Fibroblast of villous mesenchyme (primary cell): Measurements from ENCODE around the gene HSD3B2. TPM values are rescaled to one million over a fixed set of nuclear protein-coding genes. Genes with fewer than 3 reads are reported as not detected.

Experiments used
- DNase-seq: peaks from one replicate; pipeline ENCODE4 v3.0.0-alpha.2; 2010; ENCODE audit warnings: low read depth
- H3K4me3 ChIP-seq: 2 replicates; pipeline ENCODE4 v1.5.1; 2011; ENCODE audit warnings: low read depth, mild to moderate bottlenecking, low read length
- total RNA-seq: library from RNA; depleted of rRNA; stranded (reverse); fragments of >200 nt; gene quantifications from 2 replicates; pipeline ENCODE4 v1.2.3, GENCODE V29; 2012
- TF ChIP-seq, protein P1 (sequence below): IDR thresholded peaks from 2 replicates; pipeline ENCODE4 v1.5.1; 2012; ENCODE audit warnings: low read depth, mild to moderate bottlenecking, low read length; ENCODE audit not compliant: insufficient read depth

Gene HSD3B2
- total RNA-seq, 1 donor: not detected

DNA sequence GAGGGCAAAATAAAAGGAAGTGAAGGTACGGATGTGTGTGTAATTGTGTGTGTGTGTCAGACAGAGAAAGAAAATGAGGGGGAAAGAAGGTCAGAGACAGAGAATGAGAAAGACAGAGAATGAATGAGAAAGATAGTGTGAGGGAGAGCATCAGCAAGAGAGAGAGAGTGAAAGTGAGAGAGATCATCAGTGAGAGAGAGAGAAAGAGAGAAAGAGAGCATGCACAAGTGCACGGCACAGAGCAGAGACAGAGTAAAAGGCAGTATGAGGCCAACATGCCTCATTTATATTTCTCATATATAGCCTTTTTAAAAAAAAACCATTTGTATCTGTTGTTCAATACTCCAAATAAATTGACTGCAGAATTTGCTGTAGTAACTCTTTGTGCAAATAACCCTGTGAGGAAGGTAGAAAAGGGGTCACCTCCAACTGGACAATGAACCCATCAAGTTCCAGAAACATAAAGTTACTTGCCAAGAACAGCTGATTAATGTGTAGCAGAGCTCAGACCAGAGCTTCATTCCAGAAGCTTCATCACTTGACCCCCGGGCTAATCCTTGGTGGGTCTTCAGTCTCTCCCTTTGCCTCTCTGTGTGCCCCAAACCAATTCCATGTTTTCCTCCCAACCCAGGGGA is 1.2 kb downstream of the HSD3B2 start:
- TF ChIP-seq, protein P1, sequence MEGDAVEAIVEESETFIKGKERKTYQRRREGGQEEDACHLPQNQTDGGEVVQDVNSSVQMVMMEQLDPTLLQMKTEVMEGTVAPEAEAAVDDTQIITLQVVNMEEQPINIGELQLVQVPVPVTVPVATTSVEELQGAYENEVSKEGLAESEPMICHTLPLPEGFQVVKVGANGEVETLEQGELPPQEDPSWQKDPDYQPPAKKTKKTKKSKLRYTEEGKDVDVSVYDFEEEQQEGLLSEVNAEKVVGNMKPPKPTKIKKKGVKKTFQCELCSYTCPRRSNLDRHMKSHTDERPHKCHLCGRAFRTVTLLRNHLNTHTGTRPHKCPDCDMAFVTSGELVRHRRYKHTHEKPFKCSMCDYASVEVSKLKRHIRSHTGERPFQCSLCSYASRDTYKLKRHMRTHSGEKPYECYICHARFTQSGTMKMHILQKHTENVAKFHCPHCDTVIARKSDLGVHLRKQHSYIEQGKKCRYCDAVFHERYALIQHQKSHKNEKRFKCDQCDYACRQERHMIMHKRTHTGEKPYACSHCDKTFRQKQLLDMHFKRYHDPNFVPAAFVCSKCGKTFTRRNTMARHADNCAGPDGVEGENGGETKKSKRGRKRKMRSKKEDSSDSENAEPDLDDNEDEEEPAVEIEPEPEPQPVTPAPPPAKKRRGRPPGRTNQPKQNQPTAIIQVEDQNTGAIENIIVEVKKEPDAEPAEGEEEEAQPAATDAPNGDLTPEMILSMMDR: no peak
- H3K4me3 ChIP-seq: no peak overlapping the region
- no peak for DNase-seq

DNA sequence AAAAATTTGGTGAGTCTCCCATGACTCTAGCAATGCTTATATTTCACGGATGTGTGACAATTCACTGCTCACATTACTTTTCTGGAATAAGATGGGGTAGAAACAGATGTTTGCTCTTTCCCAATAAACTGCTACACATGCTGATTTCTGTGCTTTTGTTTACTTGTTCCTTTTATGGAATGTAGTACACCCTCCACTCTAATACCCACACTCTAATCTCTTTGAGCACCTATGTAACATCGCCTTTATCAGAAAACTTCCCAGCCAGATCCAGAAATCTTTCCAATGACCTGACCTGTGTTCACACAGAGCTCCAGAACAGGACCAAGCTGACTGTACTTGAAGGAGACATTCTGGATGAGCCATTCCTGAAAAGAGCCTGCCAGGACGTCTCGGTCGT is 4.2 kb downstream of the HSD3B2 start:
- DNase-seq: no peak
- TF ChIP-seq, protein P1: no peak
- H3K4me3 ChIP-seq: no peak overlapping the region

DNA sequence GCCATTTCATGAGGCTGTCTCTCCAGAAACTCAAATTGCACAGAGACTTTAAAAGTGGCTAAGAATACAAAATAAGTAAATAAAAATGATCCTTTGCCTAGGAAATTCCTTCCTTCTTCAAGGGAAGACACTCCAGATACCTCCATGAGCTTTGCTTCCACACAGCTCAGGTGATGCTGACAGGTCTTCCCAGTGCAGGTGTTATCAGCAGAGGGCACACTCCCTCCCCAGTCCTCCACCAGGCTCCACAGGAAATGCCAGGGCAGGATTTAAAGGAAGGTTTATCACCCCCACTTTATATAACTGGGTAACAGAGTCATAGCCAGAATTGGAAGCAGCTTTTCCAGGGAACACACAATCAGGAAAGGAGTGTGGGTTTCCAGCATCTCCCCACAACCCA is 5.7 kb downstream of the HSD3B2 start:
- TF ChIP-seq, protein P1: no peak
- DNase-seq: no peak

DNA sequence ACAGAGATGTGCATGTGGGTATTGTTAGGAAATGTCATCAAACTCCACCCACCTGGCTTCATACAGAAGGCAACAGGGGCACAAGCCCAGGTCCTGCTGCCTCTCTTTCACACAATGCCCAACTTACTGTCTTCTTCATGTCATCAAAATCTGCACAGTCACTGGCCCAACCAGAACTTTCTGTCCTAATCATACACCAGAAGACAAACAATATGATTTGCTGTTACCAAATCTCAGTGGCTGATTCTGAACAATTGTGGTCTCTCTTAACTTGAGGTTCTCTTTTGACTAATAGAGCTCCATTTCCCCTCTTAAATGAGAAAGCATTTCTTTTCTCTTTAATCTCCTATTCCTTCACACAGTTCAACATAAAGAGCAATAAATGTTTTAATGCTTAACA is 7.7 kb downstream of the HSD3B2 start:
- H3K4me3 ChIP-seq: no peak overlapping the region
- TF ChIP-seq, protein P1: no peak
- DNase-seq: no peak

More for the DNA sequence above, 5.7 kb downstream of the HSD3B2 start:
- no peak overlapping the region for H3K4me3 ChIP-seq

- no peak overlapping the region for H3K4me3 ChIP-seq
- TF ChIP-seq, protein P1: no peak
- DNase-seq: no peak
Observed at GRCh38 chr1:119428991-119429390, 14.0 kb downstream of the HSD3B2 start.

DNA sequence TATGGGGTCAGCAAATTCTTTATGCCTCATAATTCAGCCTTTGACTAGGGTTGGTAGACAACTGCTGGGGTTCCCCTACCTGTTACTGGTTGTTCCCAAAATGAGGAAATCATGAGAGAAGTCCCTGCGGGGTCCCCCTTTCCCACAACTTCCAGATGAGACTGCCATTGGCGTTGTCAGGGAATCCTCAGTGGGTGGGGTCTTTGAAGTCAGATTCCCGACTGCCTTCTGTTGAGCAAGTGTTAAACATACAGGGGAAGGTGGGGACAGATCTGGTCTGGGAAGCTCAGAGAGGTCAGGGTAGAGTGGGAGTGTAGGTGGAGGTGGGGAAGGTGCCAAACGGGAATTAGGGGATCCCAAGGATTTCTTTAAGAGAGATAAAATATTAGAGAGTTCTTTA is 14.7 kb downstream of the HSD3B2 start:
- TF ChIP-seq, protein P1: no peak
- no peak overlapping the region for H3K4me3 ChIP-seq
- DNase-seq: no peak

- no peak for DNase-seq
- TF ChIP-seq, protein P1: no peak
- H3K4me3 ChIP-seq: no peak overlapping the region
Observed at GRCh38 chr1:119430486-119430885, 15.5 kb downstream of the HSD3B2 start.
